Panc1 (cell line): Measurements from ENCODE around the gene NEXN.

ENCODE experiments used
- POLR2AphosphoS5 ChIP-seq: IDR thresholded peaks from 2 replicates; pipeline ENCODE4 v1.6.1; 2012; ENCODE audit warnings: mild to moderate bottlenecking, low read depth, low read length, moderate library complexity
- REST ChIP-seq, 2 experiments: IDR thresholded peaks; 2 replicates each; pipeline ENCODE4 v1.6.1; 2011 to 2012; ENCODE audit warnings: low read depth in 2 of 2, control low read depth in 1 of 2, low read length in 1 of 2, mild to moderate bottlenecking in 1 of 2, moderate library complexity in 1 of 2; ENCODE audit not compliant: insufficient read depth in 1 of 2
- TF ChIP-seq, protein P1 (sequence below): fragments of 450-650 bp; IDR thresholded peaks from 2 replicates; pipeline ENCODE4 v1.5.1; 2017; ENCODE audit warnings: mild to moderate bottlenecking

DNA sequence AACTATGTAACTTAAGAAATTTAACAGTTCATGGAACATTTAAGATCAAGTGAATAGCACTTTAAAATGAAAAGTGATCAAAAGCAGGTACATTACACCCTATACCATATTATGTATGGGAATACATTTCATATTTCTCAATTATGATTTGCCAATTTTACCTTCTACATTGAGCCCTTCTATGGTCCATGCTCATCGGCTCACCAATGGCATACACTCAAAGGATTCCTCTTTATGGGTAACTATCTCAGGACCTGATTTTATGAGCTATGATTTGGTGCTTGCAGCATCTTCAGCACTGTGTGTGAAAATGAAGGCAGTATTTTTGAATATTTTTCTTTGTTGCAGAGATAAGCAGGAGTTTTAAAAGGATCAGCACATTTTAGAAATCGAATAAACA, 56.9 kb downstream of the NEXN start:
- TF ChIP-seq, protein P1, sequence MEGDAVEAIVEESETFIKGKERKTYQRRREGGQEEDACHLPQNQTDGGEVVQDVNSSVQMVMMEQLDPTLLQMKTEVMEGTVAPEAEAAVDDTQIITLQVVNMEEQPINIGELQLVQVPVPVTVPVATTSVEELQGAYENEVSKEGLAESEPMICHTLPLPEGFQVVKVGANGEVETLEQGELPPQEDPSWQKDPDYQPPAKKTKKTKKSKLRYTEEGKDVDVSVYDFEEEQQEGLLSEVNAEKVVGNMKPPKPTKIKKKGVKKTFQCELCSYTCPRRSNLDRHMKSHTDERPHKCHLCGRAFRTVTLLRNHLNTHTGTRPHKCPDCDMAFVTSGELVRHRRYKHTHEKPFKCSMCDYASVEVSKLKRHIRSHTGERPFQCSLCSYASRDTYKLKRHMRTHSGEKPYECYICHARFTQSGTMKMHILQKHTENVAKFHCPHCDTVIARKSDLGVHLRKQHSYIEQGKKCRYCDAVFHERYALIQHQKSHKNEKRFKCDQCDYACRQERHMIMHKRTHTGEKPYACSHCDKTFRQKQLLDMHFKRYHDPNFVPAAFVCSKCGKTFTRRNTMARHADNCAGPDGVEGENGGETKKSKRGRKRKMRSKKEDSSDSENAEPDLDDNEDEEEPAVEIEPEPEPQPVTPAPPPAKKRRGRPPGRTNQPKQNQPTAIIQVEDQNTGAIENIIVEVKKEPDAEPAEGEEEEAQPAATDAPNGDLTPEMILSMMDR: no peak
- TF ChIP-seq POLR2AphosphoS5 (no peak), REST (IDR thresholded peaks at IDR 0.05; ENCODE audit: insufficient read depth in 1 of 2, low read depth in 2 of 2, low read length in 1 of 2) (no peak)
